Liver (tissue), 9 donors: ENCODE results near the gene ANTXR1. TPM values are rescaled to one million over a fixed set of nuclear protein-coding genes. Genes with fewer than 3 reads are reported as not detected.

Source experiments
- DNase-seq: peaks from one replicate; pipeline ENCODE4 v3.0.0-alpha.2; 2017; ENCODE audit warnings: low spot score
- H3K27ac ChIP-seq, 2 donors: one replicate each; pipeline ENCODE4 v1.7.0; 2013; ENCODE audit warnings: inconsistent platforms in 2 of 2, low read length in 2 of 2, control low read depth in 1 of 2, low read depth in 1 of 2, mild to moderate bottlenecking in 1 of 2
- H3K27me3 ChIP-seq, 4 donors: one replicate each; pipeline versions ENCODE4 v1.6.1 to v1.7.0; 2013; ENCODE audit warnings: low read length in 3 of 4, inconsistent platforms in 1 of 4, mild to moderate bottlenecking in 1 of 4, moderate library complexity in 1 of 4; ENCODE audit not compliant: control insufficient read depth in 4 of 4, insufficient read depth in 4 of 4
- H3K36me3 ChIP-seq, 4 donors: one replicate each; pipeline versions ENCODE4 v1.6.1 to v1.7.0; 2013; ENCODE audit warnings: low read length in 3 of 4, mild to moderate bottlenecking in 3 of 4, low read depth in 1 of 4, moderate library complexity in 1 of 4; ENCODE audit not compliant: control insufficient read depth in 4 of 4, insufficient read depth in 3 of 4
- H3K4me1 ChIP-seq, 4 donors: one replicate each; pipeline versions ENCODE4 v1.6.1 to v1.7.0; 2013; ENCODE audit warnings: low read length in 3 of 4, mild to moderate bottlenecking in 3 of 4, moderate library complexity in 1 of 4; ENCODE audit not compliant: control insufficient read depth in 4 of 4, insufficient read depth in 4 of 4
- H3K4me3 ChIP-seq, 3 donors: one replicate each; pipeline versions ENCODE4 v1.6.1 to v1.7.0; 2013; ENCODE audit warnings: low read length in 3 of 3, control low read depth in 1 of 3, low read depth in 1 of 3, mild to moderate bottlenecking in 1 of 3
- H3K9ac ChIP-seq, 2 donors: one replicate each; pipeline ENCODE4 v1.7.0; 2013; ENCODE audit warnings: low read length in 2 of 2, mild to moderate bottlenecking in 2 of 2, moderate library complexity in 2 of 2, control low read depth in 1 of 2, low read depth in 1 of 2
- H3K9me3 ChIP-seq, 4 donors: one replicate each; pipeline versions ENCODE4 v1.6.1 to v1.7.0; 2013; ENCODE audit warnings: low read length in 3 of 4; ENCODE audit not compliant: control insufficient read depth in 4 of 4
- ATF3 ChIP-seq: IDR thresholded peaks from 2 replicates; pipeline ENCODE4 v1.6.1; 2016; ENCODE audit warnings: antibody characterized with exemption
- CTCF ChIP-seq: fragments of 150-350 bp; IDR thresholded peaks from 2 replicates; pipeline ENCODE4 v1.5.1; 2017; ENCODE audit warnings: improper control_type of control experiment, low read depth, low read length; ENCODE audit not compliant: missing input control
- EGR1 ChIP-seq, 2 donors: IDR thresholded peaks; 2 replicates each; pipeline ENCODE4 v1.6.1; 2016 to 2018; ENCODE audit warnings: antibody characterized with exemption in 2 of 2, low read depth in 2 of 2
- FOXA1 ChIP-seq: IDR thresholded peaks from 2 replicates; pipeline ENCODE4 v1.6.1; 2016; ENCODE audit warnings: antibody characterized with exemption
- FOXA2 ChIP-seq: IDR thresholded peaks from 2 replicates; pipeline ENCODE4 v1.6.1; 2016; ENCODE audit warnings: antibody characterized with exemption
- GABPA ChIP-seq, 2 donors: IDR thresholded peaks in 1 of 2; conservative IDR thresholded peaks in 1 of 2; 2 replicates each; pipeline ENCODE4 v1.6.1; 2016; ENCODE audit warnings: antibody characterized with exemption in 2 of 2, mild to moderate bottlenecking in 1 of 2, moderate library complexity in 1 of 2
- HNF4A ChIP-seq, 2 donors: conservative IDR thresholded peaks; 2 replicates each; pipeline ENCODE4 v1.6.1; 2016; ENCODE audit warnings: antibody characterized with exemption in 2 of 2, mild to moderate bottlenecking in 2 of 2
- HNF4G ChIP-seq: IDR thresholded peaks from 2 replicates; pipeline ENCODE4 v1.6.1; 2016; ENCODE audit warnings: antibody characterized with exemption
- JUND ChIP-seq, 2 donors: IDR thresholded peaks; 2 replicates each; pipeline ENCODE4 v1.6.1; 2016; ENCODE audit warnings: antibody characterized with exemption in 2 of 2
- MAX ChIP-seq: IDR thresholded peaks from 2 replicates; pipeline ENCODE4 v1.6.1; 2016; ENCODE audit warnings: antibody characterized with exemption
- RAD21 ChIP-seq, 2 donors: IDR thresholded peaks; 2 replicates each; pipeline ENCODE4 v1.6.1; 2016; ENCODE audit warnings: antibody characterized with exemption in 2 of 2, mild to moderate bottlenecking in 2 of 2
- REST ChIP-seq: IDR thresholded peaks from 2 replicates; pipeline ENCODE4 v1.6.1; 2016; ENCODE audit warnings: antibody characterized with exemption, mild to moderate bottlenecking
- RXRA ChIP-seq, 2 donors: IDR thresholded peaks; 2 replicates each; pipeline ENCODE4 v1.6.1; 2017 to 2018; ENCODE audit warnings: antibody characterized with exemption in 2 of 2, mild to moderate bottlenecking in 1 of 2
- SP1 ChIP-seq: IDR thresholded peaks from 2 replicates; pipeline ENCODE4 v1.6.1; 2018; ENCODE audit warnings: antibody characterized with exemption, mild to moderate bottlenecking
- TAF1 ChIP-seq: conservative IDR thresholded peaks from 2 replicates; pipeline ENCODE4 v1.6.1; 2016; ENCODE audit warnings: antibody characterized with exemption, mild to moderate bottlenecking
- YY1 ChIP-seq: IDR thresholded peaks from 2 replicates; pipeline ENCODE4 v1.6.1; 2016; ENCODE audit warnings: antibody characterized with exemption, mild to moderate bottlenecking
- ZBTB33 ChIP-seq: IDR thresholded peaks from 2 replicates; pipeline ENCODE4 v1.6.1; 2016; ENCODE audit warnings: antibody characterized with exemption
- WGBS: extraction: QIAGEN DNeasy Blood & Tissue Kit; methylation state at CpG from one replicate; pipeline ENCODE4 v1.1.7; 2013; 5-methylcytosine and 5-hydroxymethylcytosine counted together
- polyA plus RNA-seq, 2 donors: library from polyadenylated mRNA; stranded (reverse) in 1 of 2; unstranded in 1 of 2; fragments of 200-250 nt in 1 of 2; fragments of >200 nt in 1 of 2; fragmentation: Nextera tagmentation in 1 of 2; extraction: Ambion mirVana in 1 of 2; gene quantifications; one replicate each; pipeline versions ENCODE4 v1.2.1 to v1.2.3, GENCODE V29; 2013 to 2015
- total RNA-seq, 2 donors: library from RNA; depleted of rRNA; stranded (reverse); fragments of >200 nt; gene quantifications; one replicate each; pipeline ENCODE4 v1.2.3, GENCODE V29; 2014
- donor health status: healthy.
- donor health status: healthy.
- donor health status: healthy.
- donor health status: healthy.
- donor health status: healthy.

Gene ANTXR1
- total and polyA plus RNA-seq, 4 donors: 0.60 to 3.6 (median 1.8) TPM

- peaks cover 0 to 2% (median 0%) of the 10 kb centered on the region in 4 donors for H3K27me3 ChIP-seq
- no peak for TF ChIP-seq REST
- TF ChIP-seq ZBTB33: no peak
- no peak for TF ChIP-seq FOXA1
- no peak for TF ChIP-seq GABPA (IDR thresholded peaks at IDR 0.05 in 1 of 2, conservative IDR thresholded peaks at IDR 0.05 in 1 of 2)
- TF ChIP-seq RXRA (IDR thresholded peaks at IDR 0.05): no peak
- TF ChIP-seq HNF4G: no peak
- TF ChIP-seq JUND (IDR thresholded peaks at IDR 0.05): no peak
- no peak for TF ChIP-seq YY1
- no peak for TF ChIP-seq HNF4A (conservative IDR thresholded peaks at IDR 0.05)
- TF ChIP-seq FOXA2: no peak
- no peak for TF ChIP-seq RAD21 (IDR thresholded peaks at IDR 0.05)
- no peak for TF ChIP-seq EGR1 (IDR thresholded peaks at IDR 0.05; ENCODE audit: low read depth in 2 of 2)
- no peak for DNase-seq
- no peaks in the 10 kb centered on the region for H3K36me3 ChIP-seq
- H3K9me3 ChIP-seq: no peaks in the 10 kb centered on the region
- H3K9ac ChIP-seq: no peak overlapping the region
- no peak overlapping the region for H3K4me3 ChIP-seq
- WGBS: 90% methylated on average over 2 of the region's 2 CpGs
- no peaks in the 10 kb centered on the region for H3K4me1 ChIP-seq
- no peak overlapping the region for H3K27ac ChIP-seq
Measured at GRCh38 chr2:69083235-69083748, 70.3 kb downstream of the ANTXR1 start.

- DNase-seq: no peak
- Histone ChIP-seq H3K27ac (no peak overlapping the region), H3K4me3 (no peak overlapping the region), H3K27me3 (peaks cover 0 to 2% (median 0%) of the 10 kb centered on the region in 4 donors), H3K9me3 (no peaks in the 10 kb centered on the region), H3K9ac (no peak overlapping the region), H3K4me1 (no peaks in the 10 kb centered on the region), H3K36me3 (no peaks in the 10 kb centered on the region)
- 90% methylated on average over 4 of the region's 4 CpGs for WGBS
- no peak for TF ChIP-seq FOXA2
- no peak for TF ChIP-seq JUND (IDR thresholded peaks at IDR 0.05)
- no peak for TF ChIP-seq HNF4G
- no peak for TF ChIP-seq REST
- no peak for TF ChIP-seq YY1
- no peak for TF ChIP-seq EGR1 (IDR thresholded peaks at IDR 0.05; ENCODE audit: low read depth in 2 of 2)
- TF ChIP-seq ATF3: no peak
- no peak for TF ChIP-seq RXRA (IDR thresholded peaks at IDR 0.05)
- no peak for TF ChIP-seq ZBTB33
- TF ChIP-seq MAX: no peak
- TF ChIP-seq TAF1: no peak
- TF ChIP-seq SP1: no peak
- no peak for TF ChIP-seq CTCF
Measured at GRCh38 chr2:69084492-69084891, 71.5 kb downstream of the ANTXR1 start.
